ENCODE results near the gene HAUS1.

DNA sequence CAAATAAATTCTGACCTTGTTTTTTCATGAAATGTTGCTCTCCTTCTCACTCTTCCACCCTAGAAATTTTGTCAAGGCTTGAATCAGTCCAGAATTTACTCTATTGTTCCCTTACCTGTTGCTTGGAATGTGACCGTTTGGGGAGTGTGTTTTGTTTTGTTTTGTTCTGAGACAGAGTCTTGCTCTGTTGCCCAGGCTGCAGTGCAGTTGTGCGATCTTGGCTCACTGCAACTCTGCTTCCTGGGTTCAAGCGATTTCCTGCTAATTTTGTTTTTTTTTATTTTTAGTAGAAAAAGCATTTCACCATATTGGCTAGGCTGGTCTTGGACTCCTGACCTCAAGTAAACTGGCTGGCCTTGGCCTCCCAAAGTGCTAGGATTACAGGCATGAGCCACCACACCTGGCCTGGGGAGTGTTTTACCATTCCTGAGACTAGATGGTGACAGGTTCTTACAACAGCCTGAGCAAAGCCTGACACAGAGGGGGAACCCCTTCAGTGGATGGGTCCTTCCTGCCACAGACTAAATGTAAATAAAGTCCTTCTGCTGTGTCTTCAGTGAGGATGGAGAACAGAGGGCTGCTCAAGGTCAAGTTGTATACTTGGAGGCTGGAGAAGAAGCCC lies 52.0 kb downstream of the HAUS1 start:
- TF ChIP-seq, protein P1, sequence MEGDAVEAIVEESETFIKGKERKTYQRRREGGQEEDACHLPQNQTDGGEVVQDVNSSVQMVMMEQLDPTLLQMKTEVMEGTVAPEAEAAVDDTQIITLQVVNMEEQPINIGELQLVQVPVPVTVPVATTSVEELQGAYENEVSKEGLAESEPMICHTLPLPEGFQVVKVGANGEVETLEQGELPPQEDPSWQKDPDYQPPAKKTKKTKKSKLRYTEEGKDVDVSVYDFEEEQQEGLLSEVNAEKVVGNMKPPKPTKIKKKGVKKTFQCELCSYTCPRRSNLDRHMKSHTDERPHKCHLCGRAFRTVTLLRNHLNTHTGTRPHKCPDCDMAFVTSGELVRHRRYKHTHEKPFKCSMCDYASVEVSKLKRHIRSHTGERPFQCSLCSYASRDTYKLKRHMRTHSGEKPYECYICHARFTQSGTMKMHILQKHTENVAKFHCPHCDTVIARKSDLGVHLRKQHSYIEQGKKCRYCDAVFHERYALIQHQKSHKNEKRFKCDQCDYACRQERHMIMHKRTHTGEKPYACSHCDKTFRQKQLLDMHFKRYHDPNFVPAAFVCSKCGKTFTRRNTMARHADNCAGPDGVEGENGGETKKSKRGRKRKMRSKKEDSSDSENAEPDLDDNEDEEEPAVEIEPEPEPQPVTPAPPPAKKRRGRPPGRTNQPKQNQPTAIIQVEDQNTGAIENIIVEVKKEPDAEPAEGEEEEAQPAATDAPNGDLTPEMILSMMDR (IDR thresholded peaks at IDR 0.05 in 4 of 5, conservative IDR thresholded peaks at IDR 0.05 in 1 of 5): no peak
- no peak for TF ChIP-seq POLR2A (IDR thresholded peaks at IDR 0.05)
